A549 (cell line): ENCODE measurements around the gene TLR9. TPM values are rescaled to one million over a fixed set of nuclear protein-coding genes. Genes with fewer than 3 reads are reported as not detected.

Experiments
- ATAC-seq, 2 experiments: fragments of 200-7000 bp in 1 of 2; fragments of >200 bp in 1 of 2; cut with Nextera tagmentation in 1 of 2; cut with Tn5 transposase in 1 of 2; 3 replicates each; pipeline versions ENCODE4 v1.8.0 to v1.9.1; 2018 to 2020; ENCODE audit warnings: mild to moderate bottlenecking in 1 of 2, moderate library complexity in 1 of 2
- CTCF ChIA-PET: fragments of 300-600 bp; sonication (Branson Sonifier 250); formaldehyde crosslinking; extraction: SDS; loops from one replicate; lab custom pipeline; 2021; ENCODE audit warnings: antibody characterized with exemption, inconsistent platforms; lab: Yijun Ruan, JAX
- POLR2A ChIA-PET: fragments of 350-600 bp; formaldehyde crosslinking; extraction: SDS; loops from one replicate; lab custom pipeline; 2021; ENCODE audit warnings: antibody characterized with exemption, inconsistent platforms; lab: Yijun Ruan, JAX
- DNase-seq, 2 experiments: peaks; one replicate each; pipeline versions ENCODE4 v3.0.0 to v3.0.0-alpha.2; 2011 to 2016; ENCODE audit warnings: low read depth in 1 of 2, low spot score in 1 of 2
- FAIRE-seq: peaks from 2 replicates; lab custom pipeline; 2011; peaks lifted over from hg19 to GRCh38; lab: Jason Lieb, UNC
- H3K27ac ChIP-seq, 2 experiments: fragments of >200 bp; sonication (Bioruptor Twin); formaldehyde crosslinking; 3 replicates each; pipeline ENCODE4 v1.5.1; 2016 to 2017
- H3K4me1 ChIP-seq: fragments of >200 bp; sonication (Bioruptor Twin); formaldehyde crosslinking; 3 replicates; pipeline ENCODE4 v1.6.1; 2016
- H3K4me2 ChIP-seq: fragments of >200 bp; sonication (Bioruptor Twin); formaldehyde crosslinking; 3 replicates; pipeline ENCODE4 v1.6.1; 2016
- H3K4me3 ChIP-seq: fragments of >200 bp; sonication (Bioruptor Twin); formaldehyde crosslinking; 3 replicates; pipeline ENCODE4 v1.5.1; 2016
- H3K9me3 ChIP-seq: fragments of >200 bp; sonication (Bioruptor Twin); formaldehyde crosslinking; 3 replicates; pipeline ENCODE4 v1.6.1; 2016
- CBX2 ChIP-seq: fragments of 200-600 bp; sonication (generic); IDR thresholded peaks from 2 replicates; pipeline ENCODE4 v1.6.1; 2016; ENCODE audit warnings: low read depth, mild to moderate bottlenecking, borderline replicate concordance
- CBX8 ChIP-seq: fragments of 200-600 bp; sonication (generic); IDR thresholded peaks from 2 replicates; pipeline ENCODE4 v1.6.1; 2016
- CEBPB ChIP-seq, 2 experiments: fragments of >200 bp in 1 of 2; sonication (Bioruptor Twin) in 1 of 2; formaldehyde crosslinking in 1 of 2; IDR thresholded peaks; 2 replicates each; pipeline ENCODE4 v1.6.1; 2012 to 2016
- CHD4 ChIP-seq: fragments of 200-600 bp; sonication (generic); IDR thresholded peaks from 2 replicates; pipeline ENCODE4 v1.6.1; 2016; ENCODE audit warnings: antibody characterized with exemption, mild to moderate bottlenecking, borderline replicate concordance
- EHMT2 ChIP-seq: fragments of 200-600 bp; sonication (generic); IDR thresholded peaks from 2 replicates; pipeline ENCODE4 v1.6.1; 2016; ENCODE audit warnings: antibody characterized with exemption, low read depth, mild to moderate bottlenecking, moderate library complexity
- GATA3 ChIP-seq: IDR thresholded peaks from 2 replicates; pipeline ENCODE4 v1.6.1; 2012; ENCODE audit warnings: borderline replicate concordance
- NFE2L2 ChIP-seq: fragments of 150-350 bp; conservative IDR thresholded peaks from 2 replicates; pipeline ENCODE4 v1.6.1; 2014; ENCODE audit warnings: low read length
- NR3C1 ChIP-seq: fragments of >200 bp; sonication (Bioruptor Twin); formaldehyde crosslinking; IDR thresholded peaks from 3 replicates; pipeline ENCODE4 v1.6.1; 2017
- PHF8 ChIP-seq: fragments of 200-600 bp; sonication (generic); IDR thresholded peaks from 2 replicates; pipeline ENCODE4 v1.6.1; 2016; ENCODE audit warnings: low read depth, mild to moderate bottlenecking, antibody characterized with exemption, moderate library complexity, borderline replicate concordance
- POLR2A ChIP-seq: IDR thresholded peaks from 2 replicates; pipeline ENCODE4 v1.6.1; 2012; ENCODE audit warnings: mild to moderate bottlenecking, low read length
- RAD21 ChIP-seq, 2 experiments: fragments of >200 bp in 1 of 2; sonication (Bioruptor Twin) in 1 of 2; formaldehyde crosslinking in 1 of 2; IDR thresholded peaks in 1 of 2; conservative IDR thresholded peaks in 1 of 2; 2 replicates in 1 of 2; 3 replicates in 1 of 2; pipeline ENCODE4 v1.6.1; 2012 to 2018; ENCODE audit warnings: inconsistent platforms in 1 of 2
- RFX5 ChIP-seq: fragments of 450-650 bp; IDR thresholded peaks from 2 replicates; pipeline ENCODE4 v1.7.1; 2014; ENCODE audit warnings: antibody characterized with exemption, mild to moderate bottlenecking, moderate library complexity
- RNF2 ChIP-seq: fragments of 200-600 bp; sonication (generic); IDR thresholded peaks from 2 replicates; pipeline ENCODE4 v1.6.1; 2016; ENCODE audit warnings: low read depth, mild to moderate bottlenecking, antibody characterized with exemption, moderate library complexity, borderline replicate concordance
- SMC3 ChIP-seq: fragments of >200 bp; sonication (Bioruptor Twin); formaldehyde crosslinking; IDR thresholded peaks from 3 replicates; pipeline ENCODE4 v1.6.1; 2018; ENCODE audit warnings: inconsistent platforms
- ZFP36 ChIP-seq: fragments of 450-650 bp; IDR thresholded peaks from 2 replicates; pipeline ENCODE4 v1.6.1; 2014; ENCODE audit warnings: borderline replicate concordance; ENCODE audit not compliant: partially characterized antibody
- WGBS: methylation state at CpG from one replicate; pipeline ENCODE4 v1.1.6; 2017; ENCODE audit errors: missing lambda C conversion rate; 5-methylcytosine and 5-hydroxymethylcytosine counted together
- polyA plus RNA-seq, 4 experiments: library from polyadenylated mRNA; depleted of rRNA in 3 of 4; stranded (reverse); fragments of >200 nt; fragmentation: RNase III in 1 of 4; extraction: RNeasy Plus Mini Kit Qiagen cat#74134 plus additional on column Dnase treatment in 1 of 4; gene quantifications; 2 replicates in 3 of 4; 3 replicates in 1 of 4; pipeline ENCODE4 v1.2.3, GENCODE V29; 2011 to 2017
- TF ChIP-seq, protein P1 (sequence below): fragments of 450-650 bp; IDR thresholded peaks from 2 replicates; pipeline ENCODE4 v1.6.1; 2014; ENCODE audit warnings: antibody characterized with exemption
- TF ChIP-seq, protein P2 (sequence below): fragments of 250-450 bp; sonication (Bioruptor Pico); IDR thresholded peaks from 2 replicates; pipeline ENCODE4 v1.5.0; 2021; ENCODE audit warnings: mild to moderate bottlenecking, moderate library complexity, borderline replicate concordance
- TF ChIP-seq, protein P3 (sequence below): IDR thresholded peaks from 2 replicates; pipeline ENCODE4 v1.6.1; 2012

Gene TLR9
- polyA plus RNA-seq, 2 of the 4 experiments (the other 2 are of a cell fraction) = 0.04 TPM; not detected in 1

DNA sequence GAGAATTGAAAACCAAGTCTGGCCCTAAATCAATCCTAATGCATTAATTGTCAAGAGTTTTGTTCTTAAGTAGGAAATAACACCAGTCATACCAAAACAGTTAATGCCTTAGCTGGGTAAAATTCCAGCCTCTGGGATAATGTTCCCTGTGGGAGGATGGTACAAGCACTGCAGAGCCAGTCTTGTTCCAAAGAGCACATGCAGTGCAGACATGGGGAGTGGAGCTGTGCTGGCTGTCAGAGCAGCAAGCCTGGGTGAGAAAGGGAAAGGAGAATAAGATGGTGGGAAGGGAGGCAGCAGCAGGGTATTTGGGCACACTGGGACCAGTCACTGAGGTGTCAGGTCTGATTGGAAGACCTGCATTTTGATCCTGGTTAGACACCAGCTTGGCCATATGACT, 15.4 kb downstream of the TLR9 start:
- ChIA-PET CTCF (interaction anchor here (1.8 to 13.3 kb wide), 2 partner anchors 11 to 22 kb away, joined by 17 to 119 read pairs; partner anchors contain the start of gene TLR9), POLR2A (no interaction called here)
- H3K4me1 ChIP-seq = peaks cover 13% of the 10 kb centered on the region
- TF ChIP-seq CEBPB (IDR thresholded peaks at IDR 0.05) = no peak
- TF ChIP-seq, protein P1, sequence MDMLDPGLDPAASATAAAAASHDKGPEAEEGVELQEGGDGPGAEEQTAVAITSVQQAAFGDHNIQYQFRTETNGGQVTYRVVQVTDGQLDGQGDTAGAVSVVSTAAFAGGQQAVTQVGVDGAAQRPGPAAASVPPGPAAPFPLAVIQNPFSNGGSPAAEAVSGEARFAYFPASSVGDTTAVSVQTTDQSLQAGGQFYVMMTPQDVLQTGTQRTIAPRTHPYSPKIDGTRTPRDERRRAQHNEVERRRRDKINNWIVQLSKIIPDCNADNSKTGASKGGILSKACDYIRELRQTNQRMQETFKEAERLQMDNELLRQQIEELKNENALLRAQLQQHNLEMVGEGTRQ = no peak
- TF ChIP-seq CBX2 = no peak
- TF ChIP-seq NFE2L2 = no peak
- TF ChIP-seq GATA3 = no peak
- TF ChIP-seq PHF8 = no peak
- no peak for TF ChIP-seq RNF2
- TF ChIP-seq, protein P2, sequence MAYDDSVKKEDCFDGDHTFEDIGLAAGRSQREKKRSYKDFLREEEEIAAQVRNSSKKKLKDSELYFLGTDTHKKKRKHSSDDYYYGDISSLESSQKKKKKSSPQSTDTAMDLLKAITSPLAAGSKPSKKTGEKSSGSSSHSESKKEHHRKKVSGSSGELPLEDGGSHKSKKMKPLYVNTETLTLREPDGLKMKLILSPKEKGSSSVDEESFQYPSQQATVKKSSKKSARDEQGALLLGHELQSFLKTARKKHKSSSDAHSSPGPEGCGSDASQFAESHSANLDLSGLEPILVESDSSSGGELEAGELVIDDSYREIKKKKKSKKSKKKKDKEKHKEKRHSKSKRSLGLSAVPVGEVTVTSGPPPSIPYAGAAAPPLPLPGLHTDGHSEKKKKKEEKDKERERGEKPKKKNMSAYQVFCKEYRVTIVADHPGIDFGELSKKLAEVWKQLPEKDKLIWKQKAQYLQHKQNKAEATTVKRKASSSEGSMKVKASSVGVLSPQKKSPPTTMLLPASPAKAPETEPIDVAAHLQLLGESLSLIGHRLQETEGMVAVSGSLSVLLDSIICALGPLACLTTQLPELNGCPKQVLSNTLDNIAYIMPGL (CRISPR knock-in tag) = no peak
- H3K9me3 ChIP-seq = no peaks in the 10 kb centered on the region
- no peak for DNase-seq
- H3K4me2 ChIP-seq = peak overlapping the region; percentile 25; the same call in 1 of the 3 replicates
- FAIRE-seq = no peak
- H3K27ac ChIP-seq = peak overlapping the region; percentile 42 to 68; a peak in 3 of 6 replicates
- no peak for ATAC-seq
- H3K4me3 ChIP-seq = no peak overlapping the region

DNA sequence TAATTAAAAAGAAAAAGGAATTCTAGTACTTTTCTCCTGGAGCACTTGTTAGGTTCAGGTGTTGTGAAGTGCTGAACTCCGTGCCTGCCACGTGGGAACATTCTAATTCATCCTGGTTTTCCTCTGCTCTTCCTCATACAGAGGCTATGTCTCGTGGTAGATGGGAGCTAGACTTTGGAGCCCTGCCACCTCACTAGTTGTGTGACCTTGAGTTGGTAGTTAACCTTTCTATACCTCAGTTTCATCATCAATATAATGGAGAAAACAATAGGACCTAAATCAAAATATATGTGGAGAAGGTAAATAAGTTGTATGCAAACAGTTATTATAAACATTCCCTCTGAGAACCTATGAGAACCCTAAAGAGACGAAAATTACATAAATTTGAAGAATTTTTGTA, 16.9 kb downstream of the TLR9 start:
- H3K4me1 ChIP-seq = peaks cover 13% of the 10 kb centered on the region
- no peak for DNase-seq
- POLR2A ChIA-PET = no interaction called here
- no peak overlapping the region for H3K4me3 ChIP-seq
- TF ChIP-seq ZFP36 (no peak), SMC3 (no peak), POLR2A (no peak), CBX8 (no peak), RFX5 (no peak), NR3C1 (no peak), EHMT2 (no peak), CHD4 (no peak), RAD21 (conservative IDR thresholded peaks at IDR 0.05 in 1 of 2, IDR thresholded peaks at IDR 0.05 in 1 of 2) (no peak)
- TF ChIP-seq, protein P3, sequence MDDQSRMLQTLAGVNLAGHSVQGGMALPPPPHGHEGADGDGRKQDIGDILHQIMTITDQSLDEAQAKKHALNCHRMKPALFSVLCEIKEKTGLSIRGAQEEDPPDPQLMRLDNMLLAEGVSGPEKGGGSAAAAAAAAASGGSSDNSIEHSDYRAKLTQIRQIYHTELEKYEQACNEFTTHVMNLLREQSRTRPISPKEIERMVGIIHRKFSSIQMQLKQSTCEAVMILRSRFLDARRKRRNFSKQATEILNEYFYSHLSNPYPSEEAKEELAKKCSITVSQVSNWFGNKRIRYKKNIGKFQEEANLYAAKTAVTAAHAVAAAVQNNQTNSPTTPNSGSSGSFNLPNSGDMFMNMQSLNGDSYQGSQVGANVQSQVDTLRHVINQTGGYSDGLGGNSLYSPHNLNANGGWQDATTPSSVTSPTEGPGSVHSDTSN = no peak
- TF ChIP-seq, protein P2 (CRISPR knock-in tag) = no peak
- no peak for FAIRE-seq
- no peak for ATAC-seq
- WGBS = 90% methylated on average over 4 of the region's 4 CpGs
- H3K27ac ChIP-seq = no peak overlapping the region
- H3K9me3 ChIP-seq = no peaks in the 10 kb centered on the region
- CTCF ChIA-PET = interaction anchor here (0.9 to 13.3 kb wide), 3 partner anchors 13 to 131 kb away, joined by 5 to 119 read pairs (median 7); partner anchors contain the start of gene TLR9
- H3K4me2 ChIP-seq = no peak overlapping the region
